Caco-2 (cell line): ENCODE results near the gene IZUMO4. TPM values are rescaled to one million over a fixed set of nuclear protein-coding genes. Genes with fewer than 3 reads are reported as not detected.

ENCODE experiments used
- BruUV-seq: library from RNA; stranded (reverse); fragments of 400-500 nt; replicated peaks from 2 replicates; lab custom pipeline; 2021; lab: Mats Ljungman, UMichigan
- CTCF ChIA-PET: fragments of 300-600 bp; sonication (Branson Sonifier 250); formaldehyde crosslinking; loops from one replicate; lab custom pipeline; 2022; ENCODE audit warnings: antibody characterized with exemption; lab: Charles Lee
- POLR2A ChIA-PET: fragments of 300-600 bp; sonication (Branson Sonifier 250); formaldehyde crosslinking; loops from one replicate; lab custom pipeline; 2022; ENCODE audit warnings: antibody characterized with exemption; lab: Charles Lee
- DNase-seq, 2 experiments: peaks; one replicate each; pipeline versions ENCODE4 v3.0.0 to v3.0.0-alpha.2; 2020 to 2022
- H3K27me3 ChIP-seq: replicated peaks from 2 replicates; pipeline ENCODE4 v1.6.0; 2011; ENCODE audit warnings: low read length; ENCODE audit not compliant: control insufficient read depth, insufficient read depth
- H3K36me3 ChIP-seq: 2 replicates; pipeline ENCODE4 v1.5.1; 2011; ENCODE audit warnings: low read length; ENCODE audit not compliant: control insufficient read depth, insufficient read depth
- H3K4me1 ChIP-seq: fragments of 250-450 bp; sonication (Bioruptor Pico); 2 replicates; pipeline ENCODE4 v1.5.1; 2020; ENCODE audit warnings: mild to moderate bottlenecking
- H3K4me3 ChIP-seq: 2 replicates; pipeline ENCODE4 v1.5.1; 2011; ENCODE audit warnings: low read depth, mild to moderate bottlenecking, control low read depth, low read length
- H3K9me3 ChIP-seq: fragments of 250-450 bp; sonication (Bioruptor Pico); 2 replicates; pipeline ENCODE4 v1.5.1; 2020; ENCODE audit warnings: mild to moderate bottlenecking, moderate library complexity
- H3K27ac Mint-ChIP-seq: one replicate; pipeline ENCODE4 v1.8.0; 2022; ENCODE audit warnings: mixed read lengths; ENCODE audit not compliant: unreplicated experiment
- H3K27me3 Mint-ChIP-seq: one replicate; pipeline ENCODE4 v1.8.0; 2022; ENCODE audit warnings: mixed read lengths; ENCODE audit not compliant: insufficient read depth, unreplicated experiment
- H3K36me3 Mint-ChIP-seq: one replicate; pipeline ENCODE4 v1.8.0; 2022; ENCODE audit warnings: mild to moderate bottlenecking, mixed read lengths; ENCODE audit not compliant: insufficient read depth, unreplicated experiment
- H3K4me1 Mint-ChIP-seq: one replicate; pipeline ENCODE4 v1.8.0; 2022; ENCODE audit warnings: low read depth, mixed read lengths; ENCODE audit not compliant: unreplicated experiment
- H3K4me3 Mint-ChIP-seq: one replicate; pipeline ENCODE4 v1.8.0; 2022; ENCODE audit warnings: mild to moderate bottlenecking, moderate library complexity, mixed read lengths; ENCODE audit not compliant: unreplicated experiment
- H3K9me3 Mint-ChIP-seq: one replicate; pipeline ENCODE4 v1.8.0; 2022; ENCODE audit warnings: mixed read lengths; ENCODE audit not compliant: unreplicated experiment
- CTCF ChIP-seq, 2 experiments: fragments of 200-600 bp in 1 of 2; IDR thresholded peaks; 1 replicate in 1 of 2; 2 replicates in 1 of 2; pipeline versions ENCODE4 v1.5.1 to v1.8.0; 2011 to 2022; ENCODE audit warnings: antibody characterized with exemption in 1 of 2, control low read depth in 1 of 2, inconsistent platforms in 1 of 2, low read depth in 1 of 2, low read length in 1 of 2, mild to moderate bottlenecking in 1 of 2, moderate library complexity in 1 of 2; ENCODE audit not compliant: insufficient read depth in 1 of 2, severe bottlenecking in 1 of 2, unreplicated experiment in 1 of 2
- intact Hi-C: fragments of 100-400 bp; cut with micrococcal nuclease; formaldehyde crosslinking; loops from one replicate; pipeline ENCODE4 v1.10.0; 2022; ENCODE audit not compliant: unreplicated experiment
- total RNA-seq: library from RNA; stranded (reverse); gene quantifications from 2 replicates; pipeline ENCODE4 v1.2.3, GENCODE V29; 2022

The IZUMO4 gene
- total RNA-seq, 1 experiment from 2014 or later: 1.1 TPM

- Histone ChIP-seq H3K36me3 (no peaks in the 10 kb centered on the region), H3K9me3 (no peaks in the 10 kb centered on the region), H3K4me3 (peak overlapping the region; percentile 64; the same call in 1 of the 2 replicates), H3K27me3 (no peaks in the 10 kb centered on the region), H3K4me1 (peaks cover 24% of the 10 kb centered on the region)
- POLR2A ChIA-PET: no interaction called here
- no peaks in the 10 kb centered on the region for H3K4me1 Mint-ChIP-seq
- no peaks in the 10 kb centered on the region for H3K27me3 Mint-ChIP-seq
- H3K9me3 Mint-ChIP-seq: no peaks in the 10 kb centered on the region
- DNase-seq: peak; percentile 71 to 84
- peaks cover 15% of the 10 kb centered on the region for H3K36me3 Mint-ChIP-seq
- intact Hi-C loops: loop anchor here (5.0 kb wide), 1 partner anchor 38 kb away; the partner anchor contains the start of genes IZUMO4 and MOB3A
- CTCF ChIA-PET: interaction anchor here (0.6 kb wide), 1 partner anchor 39 kb away, joined by 4 read pairs; no protein-coding TSS in a partner anchor
- TF ChIP-seq CTCF (IDR thresholded peaks at IDR 0.05; ENCODE audit: insufficient read depth in 1 of 2, low read depth in 1 of 2, low read length in 1 of 2, severe bottlenecking in 1 of 2, unreplicated experiment in 1 of 2): no peak
- peak overlapping the region; percentile 82 for H3K4me3 Mint-ChIP-seq
- BruUV-seq: no TSS peak
- H3K27ac Mint-ChIP-seq: peak overlapping the region; percentile 97
Measured at GRCh38 chr19:2059422-2060201, 37.1 kb upstream of the IZUMO4 start.

- peak overlapping the region; percentile 64 for H3K4me3 ChIP-seq
- TSS peak; percentile 78 for BruUV-seq
- H3K9me3 ChIP-seq: no peaks in the 10 kb centered on the region
- Mint-ChIP-seq H3K4me3 (peak overlapping the region; percentile 82), H3K9me3 (no peaks in the 10 kb centered on the region), H3K4me1 (no peaks in the 10 kb centered on the region), H3K27ac (peak overlapping the region; percentile 97), H3K27me3 (no peaks in the 10 kb centered on the region), H3K36me3 (peaks cover 18% of the 10 kb centered on the region)
- peak; percentile 78 to 82 for DNase-seq
- H3K4me1 ChIP-seq: peaks cover 24% of the 10 kb centered on the region
- TF ChIP-seq CTCF (IDR thresholded peaks at IDR 0.05; ENCODE audit: insufficient read depth in 1 of 2, low read depth in 1 of 2, low read length in 1 of 2, severe bottlenecking in 1 of 2, unreplicated experiment in 1 of 2): no peak
- H3K36me3 ChIP-seq: no peaks in the 10 kb centered on the region
- H3K27me3 ChIP-seq: no peaks in the 10 kb centered on the region
- ChIA-PET CTCF (no interaction called here), POLR2A (interaction anchor here (0.8 to 1.0 kb wide), 3 partner anchors 12 to 35 kb away, joined by 3 read pairs; partner anchors contain the start of gene MOB3A)
- intact Hi-C loops: loop anchor here (5.0 kb wide), 1 partner anchor 36 kb away; the partner anchor contains the start of genes IZUMO4 and MOB3A
Measured at GRCh38 chr19:2060884-2061494, 35.7 kb upstream of the IZUMO4 start.
